Gastrocnemius medialis (tissue), 4 donors: Measurements from ENCODE around the gene GSAP. TPM values are rescaled to one million over a fixed set of nuclear protein-coding genes. Genes with fewer than 3 reads are reported as not detected.
A peak's percentile ranks its signal among the peaks of the same experiment; 100 is the strongest.
"Not testable (repeated sequence)": the region's sequence is repeated elsewhere in the genome, so short reads cannot be mapped to it uniquely, and the experiment has no call there.

ENCODE experiments used
- ATAC-seq, 2 donors: fragments of 150-250 bp; one replicate each; pipeline ENCODE4 v1.9.1; 2016
- DNase-seq, 2 donors: peaks; one replicate each; pipeline ENCODE4 v3.0.0-alpha.2; 2019
- H3K27ac ChIP-seq, 4 donors: fragments of 200-600 bp; sonication (generic); 1 replicate in 1 of 4; 2 replicates in 3 of 4; pipeline ENCODE4 v1.5.1; 2016 to 2018; ENCODE audit warnings: mild to moderate bottlenecking in 2 of 4, moderate library complexity in 1 of 4
- H3K27me3 ChIP-seq, 3 donors: fragments of 200-600 bp; sonication (generic) in 2 of 3; 1 replicate in 1 of 3; 2 replicates in 2 of 3; pipeline versions ENCODE4 v1.5.1 to v1.6.0; 2016 to 2019; ENCODE audit warnings: mild to moderate bottlenecking in 1 of 3, moderate library complexity in 1 of 3
- H3K36me3 ChIP-seq, 2 donors: fragments of 200-600 bp; sonication (generic) in 1 of 2; one replicate each; pipeline ENCODE4 v1.5.1; 2017 to 2018
- H3K4me1 ChIP-seq, 2 donors: fragments of 200-600 bp; sonication (generic) in 1 of 2; one replicate each; pipeline ENCODE4 v1.5.1; 2016 to 2017; ENCODE audit warnings: mild to moderate bottlenecking in 2 of 2
- H3K4me3 ChIP-seq, 4 donors: fragments of 200-600 bp; sonication (generic) in 3 of 4; 1 replicate in 1 of 4; 2 replicates in 3 of 4; pipeline ENCODE4 v1.5.1; 2016 to 2019; ENCODE audit warnings: mild to moderate bottlenecking in 2 of 4
- H3K9me3 ChIP-seq, 3 donors: fragments of 200-600 bp; sonication (generic) in 2 of 3; 1 replicate in 1 of 3; 2 replicates in 2 of 3; pipeline ENCODE4 v1.5.1; 2016 to 2019
- POLR2A ChIP-seq, 2 donors: fragments of 450-650 bp; IDR thresholded peaks; one replicate each; pipeline ENCODE4 v1.6.1; 2017; ENCODE audit warnings: antibody characterized with exemption in 2 of 2, mild to moderate bottlenecking in 2 of 2, moderate library complexity in 2 of 2
- in situ Hi-C, 4 donors: fragments of 200-750 bp; cut with MboI; loops; one replicate each; pipeline versions ENCODE4 v1.15.0 to v1.8.0; 2017; ENCODE audit warnings: low sequenced_read_pairs in 4 of 4
- intact Hi-C: fragments of 100-400 bp; cut with DNase I; formaldehyde crosslinking; loops from one replicate; pipeline ENCODE4 v1.15.1; 2023; ENCODE audit warnings: low total_unique reads
- total RNA-seq, 4 donors: library from RNA; depleted of rRNA; stranded (reverse); fragments of >200 nt; gene quantifications; one replicate each; pipeline versions ENCODE4 v1.1.0 to v1.2.3, GENCODE V29; 2016
- TF ChIP-seq, protein P1 (sequence below), 5 experiments: fragments of 450-650 bp in 3 of 5; fragments of 200-600 bp in 2 of 5; sonication (generic) in 2 of 5; IDR thresholded peaks in 4 of 5; conservative IDR thresholded peaks in 1 of 5; 1 replicate in 4 of 5; 2 replicates in 1 of 5; pipeline ENCODE4 v1.5.1; 2016 to 2019; ENCODE audit warnings: antibody characterized with exemption in 5 of 5, mild to moderate bottlenecking in 3 of 5, moderate library complexity in 3 of 5

GSAP gene
- total RNA-seq, 4 donors from 2014 or later = 1.2 to 8.3 (median 2.5) TPM

DNA sequence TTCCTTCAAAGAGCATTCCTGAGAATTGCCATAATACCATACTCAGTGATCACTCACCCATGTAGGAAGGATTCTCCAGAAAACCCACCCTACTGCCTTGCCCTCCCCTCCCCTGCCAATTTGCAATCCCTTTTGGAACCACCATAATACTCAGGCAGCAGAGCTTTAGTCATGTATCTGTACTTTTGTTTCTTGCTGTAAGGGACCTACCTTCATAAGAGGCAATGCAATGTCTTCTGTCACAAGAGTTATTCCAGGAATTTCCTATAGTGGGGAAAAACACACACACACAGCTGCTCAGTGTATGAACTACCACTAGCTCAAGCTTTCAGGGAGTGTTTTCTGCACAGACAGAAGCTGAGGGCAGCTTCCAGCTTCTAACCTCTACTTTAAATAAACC is 67.0 kb downstream of the GSAP start:
- Histone ChIP-seq H3K27me3 (no peaks in the 10 kb centered on the region), H3K4me3 (no peak overlapping the region), H3K36me3 (no peaks in the 10 kb centered on the region), H3K27ac (peak overlapping the region in 3 of 4 donors; percentile 22 to 70 (median 57)), H3K9me3 (no peaks in the 10 kb centered on the region), H3K4me1 (no peaks in the 10 kb centered on the region)
- in situ Hi-C loops (loop anchor here in 2 of 4 donors (25.0 kb wide), 2 partner anchors 212 to 237 kb away; partner anchors contain the start of gene CCDC146 (in 1 of the 2)), intact Hi-C loops (no loop called here)
- no peak for DNase-seq
- ATAC-seq = no peak
- TF ChIP-seq, protein P1, sequence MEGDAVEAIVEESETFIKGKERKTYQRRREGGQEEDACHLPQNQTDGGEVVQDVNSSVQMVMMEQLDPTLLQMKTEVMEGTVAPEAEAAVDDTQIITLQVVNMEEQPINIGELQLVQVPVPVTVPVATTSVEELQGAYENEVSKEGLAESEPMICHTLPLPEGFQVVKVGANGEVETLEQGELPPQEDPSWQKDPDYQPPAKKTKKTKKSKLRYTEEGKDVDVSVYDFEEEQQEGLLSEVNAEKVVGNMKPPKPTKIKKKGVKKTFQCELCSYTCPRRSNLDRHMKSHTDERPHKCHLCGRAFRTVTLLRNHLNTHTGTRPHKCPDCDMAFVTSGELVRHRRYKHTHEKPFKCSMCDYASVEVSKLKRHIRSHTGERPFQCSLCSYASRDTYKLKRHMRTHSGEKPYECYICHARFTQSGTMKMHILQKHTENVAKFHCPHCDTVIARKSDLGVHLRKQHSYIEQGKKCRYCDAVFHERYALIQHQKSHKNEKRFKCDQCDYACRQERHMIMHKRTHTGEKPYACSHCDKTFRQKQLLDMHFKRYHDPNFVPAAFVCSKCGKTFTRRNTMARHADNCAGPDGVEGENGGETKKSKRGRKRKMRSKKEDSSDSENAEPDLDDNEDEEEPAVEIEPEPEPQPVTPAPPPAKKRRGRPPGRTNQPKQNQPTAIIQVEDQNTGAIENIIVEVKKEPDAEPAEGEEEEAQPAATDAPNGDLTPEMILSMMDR (IDR thresholded peaks at IDR 0.05 in 4 of 5, conservative IDR thresholded peaks at IDR 0.05 in 1 of 5) = no peak

DNA sequence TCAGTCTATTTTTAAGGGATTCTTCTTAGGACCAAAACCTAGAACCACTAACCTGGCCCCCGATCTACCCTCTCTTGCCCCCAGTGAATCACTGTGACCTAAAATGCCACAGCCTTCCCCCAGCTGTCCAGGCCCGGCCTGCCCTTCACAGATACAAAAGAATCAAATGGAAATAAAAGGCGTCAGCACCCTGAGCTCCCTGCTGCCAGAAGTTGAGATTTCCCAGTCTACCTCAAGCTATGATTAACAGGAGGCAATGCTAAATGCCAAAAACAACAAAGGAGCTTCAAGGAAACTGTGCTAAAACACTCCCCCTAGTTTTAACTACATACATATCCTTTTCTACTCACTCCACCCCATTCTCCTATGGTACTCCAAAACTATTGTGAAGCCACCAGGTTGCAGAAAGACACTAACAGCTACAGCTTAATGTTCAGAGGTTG is 67.8 kb downstream of the GSAP start:
- TF ChIP-seq, protein P1 (IDR thresholded peaks at IDR 0.05 in 4 of 5, conservative IDR thresholded peaks at IDR 0.05 in 1 of 5) = no peak
- no peak for TF ChIP-seq POLR2A (IDR thresholded peaks at IDR 0.05)
- no peaks in the 10 kb centered on the region for H3K4me1 ChIP-seq
- no peak overlapping the region for H3K4me3 ChIP-seq
- in situ Hi-C loops = loop anchor here in 2 of 4 donors (25.0 kb wide), 2 partner anchors 211 to 236 kb away; partner anchors contain the start of gene CCDC146 (in 1 of the 2)
- H3K27me3 ChIP-seq = no peaks in the 10 kb centered on the region
- intact Hi-C loops = no loop called here
- H3K36me3 ChIP-seq = no peaks in the 10 kb centered on the region
- ATAC-seq (peak; percentile 39 to 63), DNase-seq (no peak)
- H3K9me3 ChIP-seq = no peaks in the 10 kb centered on the region
- peak overlapping the region; percentile 56 to 70 (median 57) for H3K27ac ChIP-seq

DNA sequence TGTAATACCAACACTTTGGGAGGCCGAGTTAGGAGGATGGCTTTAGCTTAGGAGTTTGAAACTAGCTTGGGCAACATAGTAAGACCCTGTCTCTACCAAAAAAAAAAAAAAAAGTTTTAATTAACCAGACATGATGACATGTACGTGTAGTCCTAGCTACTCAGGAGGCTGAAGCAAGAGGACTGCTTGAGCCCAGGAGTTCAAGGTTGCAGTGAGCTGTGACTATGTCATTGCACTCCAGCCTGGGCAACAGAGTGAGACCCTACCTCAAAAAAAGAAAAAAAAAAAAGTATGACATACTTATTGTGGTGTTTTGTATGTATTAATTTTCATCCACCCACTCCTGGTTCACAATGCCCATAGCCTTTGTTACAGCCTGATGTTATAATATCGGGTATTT is 69.7 kb downstream of the GSAP start:
- no peaks in the 10 kb centered on the region for H3K9me3 ChIP-seq
- H3K27me3 ChIP-seq = no peaks in the 10 kb centered on the region
- H3K27ac ChIP-seq = no peak overlapping the region
- intact Hi-C loops = no loop called here
- in situ Hi-C loops = loop anchor here in 2 of 4 donors (25.0 kb wide), 2 partner anchors 209 to 234 kb away; partner anchors contain the start of gene CCDC146 (in 1 of the 2)
- no peak for ATAC-seq
- no peaks in the 10 kb centered on the region for H3K4me1 ChIP-seq
- DNase-seq = no peak
- H3K36me3 ChIP-seq = no peaks in the 10 kb centered on the region
- TF ChIP-seq POLR2A (IDR thresholded peaks at IDR 0.05) = no peak
- TF ChIP-seq, protein P1 (IDR thresholded peaks at IDR 0.05 in 4 of 5, conservative IDR thresholded peaks at IDR 0.05 in 1 of 5) = no peak
- H3K4me3 ChIP-seq = no peak overlapping the region

DNA sequence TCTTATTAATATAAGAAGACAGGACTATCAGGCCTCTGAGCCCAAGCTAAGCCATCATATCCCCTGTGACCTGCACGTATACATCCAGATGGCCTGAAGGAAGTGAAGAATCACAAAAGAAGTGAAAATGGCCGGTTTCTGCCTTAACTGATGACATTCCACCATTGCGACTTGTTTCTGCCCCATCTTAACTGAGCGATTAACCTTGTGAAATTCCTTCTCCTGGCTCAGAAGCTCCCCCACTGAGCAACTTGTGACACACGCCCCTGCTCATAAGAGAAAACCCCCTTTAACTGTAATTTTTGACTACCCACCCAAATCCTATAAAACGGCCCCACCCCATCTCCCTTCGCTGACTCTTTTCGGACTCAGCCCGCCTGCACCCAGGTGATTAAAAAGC is 70.7 kb downstream of the GSAP start:
- not testable (repeated sequence) for ATAC-seq, H3K36me3 ChIP-seq

DNA sequence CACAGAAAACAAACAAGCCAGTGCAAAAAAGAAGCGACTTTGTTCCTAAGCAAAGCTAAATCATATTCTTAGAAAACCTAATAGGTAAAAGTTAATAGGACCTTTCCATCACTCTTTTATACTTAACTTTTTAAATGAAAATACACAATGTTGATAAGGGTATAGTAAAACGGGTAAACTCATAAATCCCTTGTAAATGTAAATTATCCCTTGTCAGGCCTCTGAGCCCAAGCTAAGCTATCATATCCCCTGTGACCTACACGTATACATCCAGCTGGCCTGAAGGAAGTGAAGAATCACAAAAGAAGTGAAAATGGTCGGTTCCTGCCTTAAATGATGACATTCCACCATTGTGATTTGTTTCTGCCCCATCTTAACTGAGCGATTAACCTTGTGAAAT is 76.4 kb downstream of the GSAP start:
- Histone ChIP-seq H3K4me3 (no peak overlapping the region), H3K27me3 (no peaks in the 10 kb centered on the region), H3K36me3 (no peaks in the 10 kb centered on the region), H3K27ac (peak overlapping the region in 2 of 4 donors; percentile 62 to 63), H3K9me3 (no peaks in the 10 kb centered on the region), H3K4me1 (peaks cover 27 to 29% of the 10 kb centered on the region in 2 donors)
- ATAC-seq = no peak
- intact Hi-C loops (loop anchor here (10.0 kb wide), 2 partner anchors 215 to 715 kb away; partner anchors contain the start of genes CCDC146 and POMZP3), in situ Hi-C loops (loop anchor here in 3 of 4 donors (10.0 to 25.0 kb wide), 3 partner anchors 202 to 227 kb away; partner anchors contain the start of gene CCDC146 (in 2 of the 3))
- no peak for TF ChIP-seq POLR2A (IDR thresholded peaks at IDR 0.05)
- TF ChIP-seq, protein P1 (IDR thresholded peaks at IDR 0.05 in 4 of 5, conservative IDR thresholded peaks at IDR 0.05 in 1 of 5) = no peak
- no peak for DNase-seq

More for the DNA sequence above, 70.7 kb downstream of the GSAP start:
- intact Hi-C loops, H3K4me1 ChIP-seq, H3K4me3 ChIP-seq, H3K27me3 ChIP-seq, H3K27ac ChIP-seq, DNase-seq, H3K9me3 ChIP-seq: not testable (repeated sequence)
- in situ Hi-C loops = loop anchor here in 2 of 4 donors (25.0 kb wide), 2 partner anchors 208 to 233 kb away; partner anchors contain the start of gene CCDC146 (in 1 of the 2)
